Liver (tissue), 9 donors: ENCODE data around the gene CNEP1R1. TPM values are rescaled to one million over a fixed set of nuclear protein-coding genes. Genes with fewer than 3 reads are reported as not detected.

ENCODE experiments used
- DNase-seq: peaks from one replicate; pipeline ENCODE4 v3.0.0-alpha.2; 2017; ENCODE audit warnings: low spot score
- H3K27ac ChIP-seq, 2 donors: one replicate each; pipeline ENCODE4 v1.7.0; 2013; ENCODE audit warnings: inconsistent platforms in 2 of 2, low read length in 2 of 2, control low read depth in 1 of 2, low read depth in 1 of 2, mild to moderate bottlenecking in 1 of 2
- H3K27me3 ChIP-seq, 4 donors: one replicate each; pipeline versions ENCODE4 v1.6.1 to v1.7.0; 2013; ENCODE audit warnings: low read length in 3 of 4, inconsistent platforms in 1 of 4, mild to moderate bottlenecking in 1 of 4, moderate library complexity in 1 of 4; ENCODE audit not compliant: control insufficient read depth in 4 of 4, insufficient read depth in 4 of 4
- H3K36me3 ChIP-seq, 4 donors: one replicate each; pipeline versions ENCODE4 v1.6.1 to v1.7.0; 2013; ENCODE audit warnings: low read length in 3 of 4, mild to moderate bottlenecking in 3 of 4, low read depth in 1 of 4, moderate library complexity in 1 of 4; ENCODE audit not compliant: control insufficient read depth in 4 of 4, insufficient read depth in 3 of 4
- H3K4me1 ChIP-seq, 4 donors: one replicate each; pipeline versions ENCODE4 v1.6.1 to v1.7.0; 2013; ENCODE audit warnings: low read length in 3 of 4, mild to moderate bottlenecking in 3 of 4, moderate library complexity in 1 of 4; ENCODE audit not compliant: control insufficient read depth in 4 of 4, insufficient read depth in 4 of 4
- H3K4me3 ChIP-seq, 3 donors: one replicate each; pipeline versions ENCODE4 v1.6.1 to v1.7.0; 2013; ENCODE audit warnings: low read length in 3 of 3, control low read depth in 1 of 3, low read depth in 1 of 3, mild to moderate bottlenecking in 1 of 3
- H3K9ac ChIP-seq, 2 donors: one replicate each; pipeline ENCODE4 v1.7.0; 2013; ENCODE audit warnings: low read length in 2 of 2, mild to moderate bottlenecking in 2 of 2, moderate library complexity in 2 of 2, control low read depth in 1 of 2, low read depth in 1 of 2
- H3K9me3 ChIP-seq, 4 donors: one replicate each; pipeline versions ENCODE4 v1.6.1 to v1.7.0; 2013; ENCODE audit warnings: low read length in 3 of 4; ENCODE audit not compliant: control insufficient read depth in 4 of 4
- CTCF ChIP-seq: fragments of 150-350 bp; IDR thresholded peaks from 2 replicates; pipeline ENCODE4 v1.5.1; 2017; ENCODE audit warnings: improper control_type of control experiment, low read depth, low read length; ENCODE audit not compliant: missing input control
- EGR1 ChIP-seq, 2 donors: IDR thresholded peaks; 2 replicates each; pipeline ENCODE4 v1.6.1; 2016 to 2018; ENCODE audit warnings: antibody characterized with exemption in 2 of 2, low read depth in 2 of 2
- FOXA1 ChIP-seq: IDR thresholded peaks from 2 replicates; pipeline ENCODE4 v1.6.1; 2016; ENCODE audit warnings: antibody characterized with exemption
- GABPA ChIP-seq, 2 donors: IDR thresholded peaks in 1 of 2; conservative IDR thresholded peaks in 1 of 2; 2 replicates each; pipeline ENCODE4 v1.6.1; 2016; ENCODE audit warnings: antibody characterized with exemption in 2 of 2, mild to moderate bottlenecking in 1 of 2, moderate library complexity in 1 of 2
- HNF4A ChIP-seq, 2 donors: conservative IDR thresholded peaks; 2 replicates each; pipeline ENCODE4 v1.6.1; 2016; ENCODE audit warnings: antibody characterized with exemption in 2 of 2, mild to moderate bottlenecking in 2 of 2
- HNF4G ChIP-seq: IDR thresholded peaks from 2 replicates; pipeline ENCODE4 v1.6.1; 2016; ENCODE audit warnings: antibody characterized with exemption
- JUND ChIP-seq, 2 donors: IDR thresholded peaks; 2 replicates each; pipeline ENCODE4 v1.6.1; 2016; ENCODE audit warnings: antibody characterized with exemption in 2 of 2
- MAX ChIP-seq: IDR thresholded peaks from 2 replicates; pipeline ENCODE4 v1.6.1; 2016; ENCODE audit warnings: antibody characterized with exemption
- SP1 ChIP-seq: IDR thresholded peaks from 2 replicates; pipeline ENCODE4 v1.6.1; 2018; ENCODE audit warnings: antibody characterized with exemption, mild to moderate bottlenecking
- YY1 ChIP-seq: IDR thresholded peaks from 2 replicates; pipeline ENCODE4 v1.6.1; 2016; ENCODE audit warnings: antibody characterized with exemption, mild to moderate bottlenecking
- WGBS: extraction: QIAGEN DNeasy Blood & Tissue Kit; methylation state at CpG from one replicate; pipeline ENCODE4 v1.1.7; 2013; 5-methylcytosine and 5-hydroxymethylcytosine counted together
- polyA plus RNA-seq, 2 donors: library from polyadenylated mRNA; stranded (reverse) in 1 of 2; unstranded in 1 of 2; fragments of 200-250 nt in 1 of 2; fragments of >200 nt in 1 of 2; fragmentation: Nextera tagmentation in 1 of 2; extraction: Ambion mirVana in 1 of 2; gene quantifications; one replicate each; pipeline versions ENCODE4 v1.2.1 to v1.2.3, GENCODE V29; 2013 to 2015
- total RNA-seq, 2 donors: library from RNA; depleted of rRNA; stranded (reverse); fragments of >200 nt; gene quantifications; one replicate each; pipeline ENCODE4 v1.2.3, GENCODE V29; 2014
- TF ChIP-seq, protein P1 (sequence below): IDR thresholded peaks from 2 replicates; pipeline ENCODE4 v1.6.1; 2016; ENCODE audit warnings: antibody characterized with exemption
- TF ChIP-seq, protein P2 (sequence below): IDR thresholded peaks from 2 replicates; pipeline ENCODE4 v1.6.1; 2016; ENCODE audit warnings: antibody characterized with exemption, mild to moderate bottlenecking
- donor health status: healthy.
- donor health status: healthy.
- donor health status: healthy.
- donor health status: healthy.
- donor health status: healthy.

Gene CNEP1R1
- total and polyA plus RNA-seq, 4 donors = 4.2 to 21.6 (median 8.8) TPM

DNA sequence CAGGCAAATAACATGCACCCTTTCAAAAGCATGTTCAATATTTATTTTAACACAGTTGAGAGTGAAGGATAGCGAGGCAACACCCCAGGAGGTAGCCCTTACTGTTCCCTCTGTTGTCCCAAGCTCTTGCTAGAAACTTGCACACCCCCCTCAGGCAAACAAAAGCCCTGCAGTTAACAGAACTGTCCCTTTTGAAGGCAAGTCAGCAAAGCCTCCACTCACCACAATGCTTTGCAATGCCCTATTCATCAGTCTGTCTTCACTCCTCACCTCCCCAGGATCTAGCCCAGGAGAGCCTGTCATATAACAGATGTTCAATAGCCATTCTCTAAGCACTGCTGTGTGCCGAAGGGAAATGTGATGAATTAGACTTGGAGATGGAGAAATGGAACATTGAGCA, 3.5 kb upstream of the CNEP1R1 start:
- H3K27me3 ChIP-seq = no peaks in the 10 kb centered on the region
- DNase-seq = no peak
- WGBS = 49% methylated on average over 2 of the region's 2 CpGs

GRCh38 chr16:50023641-50024040, 1.4 kb upstream of the CNEP1R1 start:
- Histone ChIP-seq H3K36me3 (no peaks in the 10 kb centered on the region), H3K9ac (no peak overlapping the region), H3K4me3 (no peak overlapping the region), H3K9me3 (no peaks in the 10 kb centered on the region), H3K27ac (no peak overlapping the region), H3K27me3 (no peaks in the 10 kb centered on the region), H3K4me1 (peaks cover 0 to 14% (median 7%) of the 10 kb centered on the region in 4 donors)
- no peak for DNase-seq
- TF ChIP-seq YY1 (no peak), EGR1 (IDR thresholded peaks at IDR 0.05; ENCODE audit: low read depth in 2 of 2) (no peak), FOXA1 (no peak), HNF4G (no peak), MAX (no peak), JUND (IDR thresholded peaks at IDR 0.05) (no peak), SP1 (no peak), CTCF (no peak)
- TF ChIP-seq, protein P1, sequence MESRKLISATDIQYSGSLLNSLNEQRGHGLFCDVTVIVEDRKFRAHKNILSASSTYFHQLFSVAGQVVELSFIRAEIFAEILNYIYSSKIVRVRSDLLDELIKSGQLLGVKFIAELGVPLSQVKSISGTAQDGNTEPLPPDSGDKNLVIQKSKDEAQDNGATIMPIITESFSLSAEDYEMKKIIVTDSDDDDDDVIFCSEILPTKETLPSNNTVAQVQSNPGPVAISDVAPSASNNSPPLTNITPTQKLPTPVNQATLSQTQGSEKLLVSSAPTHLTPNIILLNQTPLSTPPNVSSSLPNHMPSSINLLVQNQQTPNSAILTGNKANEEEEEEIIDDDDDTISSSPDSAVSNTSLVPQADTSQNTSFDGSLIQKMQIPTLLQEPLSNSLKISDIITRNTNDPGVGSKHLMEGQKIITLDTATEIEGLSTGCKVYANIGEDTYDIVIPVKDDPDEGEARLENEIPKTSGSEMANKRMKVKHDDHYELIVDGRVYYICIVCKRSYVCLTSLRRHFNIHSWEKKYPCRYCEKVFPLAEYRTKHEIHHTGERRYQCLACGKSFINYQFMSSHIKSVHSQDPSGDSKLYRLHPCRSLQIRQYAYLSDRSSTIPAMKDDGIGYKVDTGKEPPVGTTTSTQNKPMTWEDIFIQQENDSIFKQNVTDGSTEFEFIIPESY = no peak
- TF ChIP-seq, protein P2, sequence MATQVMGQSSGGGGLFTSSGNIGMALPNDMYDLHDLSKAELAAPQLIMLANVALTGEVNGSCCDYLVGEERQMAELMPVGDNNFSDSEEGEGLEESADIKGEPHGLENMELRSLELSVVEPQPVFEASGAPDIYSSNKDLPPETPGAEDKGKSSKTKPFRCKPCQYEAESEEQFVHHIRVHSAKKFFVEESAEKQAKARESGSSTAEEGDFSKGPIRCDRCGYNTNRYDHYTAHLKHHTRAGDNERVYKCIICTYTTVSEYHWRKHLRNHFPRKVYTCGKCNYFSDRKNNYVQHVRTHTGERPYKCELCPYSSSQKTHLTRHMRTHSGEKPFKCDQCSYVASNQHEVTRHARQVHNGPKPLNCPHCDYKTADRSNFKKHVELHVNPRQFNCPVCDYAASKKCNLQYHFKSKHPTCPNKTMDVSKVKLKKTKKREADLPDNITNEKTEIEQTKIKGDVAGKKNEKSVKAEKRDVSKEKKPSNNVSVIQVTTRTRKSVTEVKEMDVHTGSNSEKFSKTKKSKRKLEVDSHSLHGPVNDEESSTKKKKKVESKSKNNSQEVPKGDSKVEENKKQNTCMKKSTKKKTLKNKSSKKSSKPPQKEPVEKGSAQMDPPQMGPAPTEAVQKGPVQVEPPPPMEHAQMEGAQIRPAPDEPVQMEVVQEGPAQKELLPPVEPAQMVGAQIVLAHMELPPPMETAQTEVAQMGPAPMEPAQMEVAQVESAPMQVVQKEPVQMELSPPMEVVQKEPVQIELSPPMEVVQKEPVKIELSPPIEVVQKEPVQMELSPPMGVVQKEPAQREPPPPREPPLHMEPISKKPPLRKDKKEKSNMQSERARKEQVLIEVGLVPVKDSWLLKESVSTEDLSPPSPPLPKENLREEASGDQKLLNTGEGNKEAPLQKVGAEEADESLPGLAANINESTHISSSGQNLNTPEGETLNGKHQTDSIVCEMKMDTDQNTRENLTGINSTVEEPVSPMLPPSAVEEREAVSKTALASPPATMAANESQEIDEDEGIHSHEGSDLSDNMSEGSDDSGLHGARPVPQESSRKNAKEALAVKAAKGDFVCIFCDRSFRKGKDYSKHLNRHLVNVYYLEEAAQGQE = no peak
- WGBS = 50% methylated on average over 4 of the region's 4 CpGs

More for the DNA sequence above, 3.5 kb upstream of the CNEP1R1 start:
- Histone ChIP-seq H3K9me3 (no peaks in the 10 kb centered on the region), H3K4me3 (no peak overlapping the region), H3K36me3 (no peaks in the 10 kb centered on the region), H3K27ac (no peak overlapping the region), H3K9ac (no peak overlapping the region), H3K4me1 (peaks cover 0 to 10% (median 7%) of the 10 kb centered on the region in 4 donors)
- TF ChIP-seq HNF4A (conservative IDR thresholded peaks at IDR 0.05) (no peak), GABPA (IDR thresholded peaks at IDR 0.05 in 1 of 2, conservative IDR thresholded peaks at IDR 0.05 in 1 of 2) (no peak), MAX (no peak)
- TF ChIP-seq, protein P1 = no peak
